Uterus (tissue), 2 donors: ENCODE measurements around the gene KRT6B.

Source experiments
- POLR2A ChIP-seq, 2 donors: fragments of 450-650 bp; IDR thresholded peaks; one replicate each; pipeline ENCODE4 v1.6.1; 2016; ENCODE audit warnings: antibody characterized with exemption in 2 of 2, mild to moderate bottlenecking in 1 of 2, moderate library complexity in 1 of 2
- TF ChIP-seq, protein P1 (sequence below), 4 experiments: fragments of 200-600 bp in 2 of 4; fragments of 450-650 bp in 2 of 4; sonication (generic) in 2 of 4; IDR thresholded peaks; one replicate each; pipeline ENCODE4 v1.5.1; 2016 to 2019; ENCODE audit warnings: antibody characterized with exemption in 4 of 4, mild to moderate bottlenecking in 2 of 4, moderate library complexity in 1 of 4

DNA sequence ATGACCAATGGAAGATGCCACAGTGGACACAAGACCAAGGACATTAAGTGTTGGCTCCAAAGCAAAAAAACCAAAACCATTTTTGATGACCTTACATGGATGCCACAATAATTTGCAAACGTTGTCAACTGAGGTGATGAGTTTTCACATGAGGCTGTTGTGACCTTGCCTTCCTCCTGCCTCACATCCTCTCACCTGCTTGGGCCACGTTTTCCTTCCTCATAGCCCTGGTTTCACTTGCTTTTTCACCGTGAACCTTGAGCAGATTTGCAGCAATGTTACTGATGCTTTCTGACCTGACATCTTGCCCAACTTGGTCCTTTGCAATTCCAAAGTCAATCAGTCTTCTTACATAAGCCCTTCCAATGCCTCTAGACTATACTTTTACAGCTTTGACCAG, 3.7 kb downstream of the KRT6B start:
- TF ChIP-seq POLR2A (IDR thresholded peaks at IDR 0.05) = no peak
- TF ChIP-seq, protein P1, sequence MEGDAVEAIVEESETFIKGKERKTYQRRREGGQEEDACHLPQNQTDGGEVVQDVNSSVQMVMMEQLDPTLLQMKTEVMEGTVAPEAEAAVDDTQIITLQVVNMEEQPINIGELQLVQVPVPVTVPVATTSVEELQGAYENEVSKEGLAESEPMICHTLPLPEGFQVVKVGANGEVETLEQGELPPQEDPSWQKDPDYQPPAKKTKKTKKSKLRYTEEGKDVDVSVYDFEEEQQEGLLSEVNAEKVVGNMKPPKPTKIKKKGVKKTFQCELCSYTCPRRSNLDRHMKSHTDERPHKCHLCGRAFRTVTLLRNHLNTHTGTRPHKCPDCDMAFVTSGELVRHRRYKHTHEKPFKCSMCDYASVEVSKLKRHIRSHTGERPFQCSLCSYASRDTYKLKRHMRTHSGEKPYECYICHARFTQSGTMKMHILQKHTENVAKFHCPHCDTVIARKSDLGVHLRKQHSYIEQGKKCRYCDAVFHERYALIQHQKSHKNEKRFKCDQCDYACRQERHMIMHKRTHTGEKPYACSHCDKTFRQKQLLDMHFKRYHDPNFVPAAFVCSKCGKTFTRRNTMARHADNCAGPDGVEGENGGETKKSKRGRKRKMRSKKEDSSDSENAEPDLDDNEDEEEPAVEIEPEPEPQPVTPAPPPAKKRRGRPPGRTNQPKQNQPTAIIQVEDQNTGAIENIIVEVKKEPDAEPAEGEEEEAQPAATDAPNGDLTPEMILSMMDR (IDR thresholded peaks at IDR 0.05) = no peak
